ENCODE results near the gene PCARE.

GRCh38 chr2:29073933-29074332 is 390 bp downstream of the PCARE start:
- no peak for TF ChIP-seq EZH2 (IDR thresholded peaks at IDR 0.05; ENCODE audit: borderline replicate concordance, low read length)
- TF ChIP-seq CTCF (IDR thresholded peaks at IDR 0.05; ENCODE audit: low read length), result no peak
